Loucy (cell line): Measurements from ENCODE around the gene FKBP7.

ENCODE experiments used
- H2AFZ ChIP-seq: fragments of 200-600 bp; sonication (generic); 2 replicates; pipeline ENCODE4 v1.6.0; 2016; ENCODE audit warnings: antibody characterized with exemption, mild to moderate bottlenecking, low read length, moderate library complexity
- H3F3A ChIP-seq: fragments of 200-600 bp; 2 replicates; pipeline ENCODE4 v1.6.0; 2016; ENCODE audit warnings: antibody characterized with exemption, low read depth, mild to moderate bottlenecking
- H3K27me3 ChIP-seq: fragments of 200-600 bp; sonication (generic); 2 replicates; pipeline ENCODE4 v1.6.1; 2014; ENCODE audit warnings: low read length, mild to moderate bottlenecking; ENCODE audit not compliant: insufficient read depth, poor library complexity, severe bottlenecking
- H3K36me3 ChIP-seq: fragments of 200-600 bp; sonication (generic); 2 replicates; pipeline ENCODE4 v1.6.1; 2016; ENCODE audit warnings: low read length; ENCODE audit not compliant: insufficient read depth
- H3K4me1 ChIP-seq: fragments of 200-600 bp; sonication (generic); 2 replicates; pipeline ENCODE4 v1.5.1; 2014; ENCODE audit warnings: low read length, mild to moderate bottlenecking; ENCODE audit not compliant: insufficient read depth, poor library complexity, severe bottlenecking
- H3K4me2 ChIP-seq: fragments of 200-600 bp; sonication (generic); 2 replicates; pipeline ENCODE4 v1.6.0; 2014; ENCODE audit warnings: antibody characterized with exemption, low read length, low read depth, mild to moderate bottlenecking; ENCODE audit not compliant: poor library complexity, severe bottlenecking
- H3K4me3 ChIP-seq: fragments of 200-600 bp; sonication (generic); 2 replicates; pipeline ENCODE4 v1.5.1; 2014; ENCODE audit warnings: low read length, mild to moderate bottlenecking, mixed read lengths; ENCODE audit not compliant: poor library complexity, severe bottlenecking
- H3K79me2 ChIP-seq: fragments of 200-600 bp; sonication (generic); 2 replicates; pipeline ENCODE4 v1.6.1; 2014; ENCODE audit warnings: low read length; ENCODE audit not compliant: insufficient read depth
- H3K9ac ChIP-seq: fragments of 200-600 bp; sonication (generic); 2 replicates; pipeline ENCODE4 v1.6.0; 2014; ENCODE audit warnings: mild to moderate bottlenecking, low read depth, low read length, moderate library complexity; ENCODE audit not compliant: poor library complexity, severe bottlenecking
- H3K9me2 ChIP-seq: fragments of 200-600 bp; sonication (generic); replicated peaks from 2 replicates; pipeline ENCODE4 v1.6.1; 2016; ENCODE audit warnings: low read depth, low read length, mixed read lengths
- H3K9me3 ChIP-seq: fragments of 200-600 bp; sonication (generic); 2 replicates; pipeline ENCODE4 v1.6.1; 2014; ENCODE audit warnings: mild to moderate bottlenecking, antibody characterized with exemption, low read length, low read depth; ENCODE audit not compliant: insufficient read depth
- H4K20me1 ChIP-seq: fragments of 200-600 bp; sonication (generic); 2 replicates; pipeline ENCODE4 v1.6.0; 2014; ENCODE audit warnings: antibody characterized with exemption, low read length, mild to moderate bottlenecking; ENCODE audit not compliant: insufficient read depth, poor library complexity, severe bottlenecking
- EZH2phosphoT487 ChIP-seq: fragments of 200-600 bp; IDR thresholded peaks from 2 replicates; pipeline ENCODE4 v1.6.1; 2018; ENCODE audit warnings: antibody characterized with exemption, mild to moderate bottlenecking, moderate library complexity, borderline replicate concordance
- TF ChIP-seq, protein P1 (sequence below): fragments of 200-600 bp; sonication (generic); conservative IDR thresholded peaks from 2 replicates; pipeline ENCODE4 v1.5.1; 2014; ENCODE audit warnings: mild to moderate bottlenecking, antibody characterized with exemption, low read length

The FKBP7 gene

DNA sequence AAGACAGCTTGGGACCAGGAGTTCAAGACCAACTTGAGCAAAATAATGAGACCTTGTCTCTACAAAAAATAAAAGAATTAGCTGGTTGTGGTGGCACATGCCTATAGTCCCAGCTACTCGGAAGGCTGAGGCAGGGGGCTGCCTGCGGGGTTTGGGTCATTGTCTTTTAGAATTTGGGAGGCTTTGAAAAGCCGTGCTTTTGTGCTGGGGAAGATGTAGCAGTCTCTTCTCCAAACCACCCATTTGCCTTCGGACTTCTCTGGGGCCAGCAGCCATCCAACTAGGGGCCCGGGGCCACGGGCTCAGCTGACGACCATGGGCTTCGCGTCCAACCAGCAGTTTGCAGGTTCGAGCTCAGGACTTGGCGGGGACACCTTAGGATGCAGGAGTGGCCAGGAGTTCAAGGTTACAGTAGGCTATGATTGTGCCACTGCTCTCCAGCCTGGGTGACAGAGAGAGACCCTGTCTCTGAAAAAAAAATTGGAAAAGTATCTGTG, 21.0 kb downstream of the FKBP7 start:
- H3K4me1 ChIP-seq = peaks cover 5% of the 10 kb centered on the region
- H4K20me1 ChIP-seq = no peaks in the 10 kb centered on the region
- no peaks in the 10 kb centered on the region for H3K9me2 ChIP-seq
- no peaks in the 10 kb centered on the region for H3K36me3 ChIP-seq
- H3K9me3 ChIP-seq = no peaks in the 10 kb centered on the region
- TF ChIP-seq, protein P1, sequence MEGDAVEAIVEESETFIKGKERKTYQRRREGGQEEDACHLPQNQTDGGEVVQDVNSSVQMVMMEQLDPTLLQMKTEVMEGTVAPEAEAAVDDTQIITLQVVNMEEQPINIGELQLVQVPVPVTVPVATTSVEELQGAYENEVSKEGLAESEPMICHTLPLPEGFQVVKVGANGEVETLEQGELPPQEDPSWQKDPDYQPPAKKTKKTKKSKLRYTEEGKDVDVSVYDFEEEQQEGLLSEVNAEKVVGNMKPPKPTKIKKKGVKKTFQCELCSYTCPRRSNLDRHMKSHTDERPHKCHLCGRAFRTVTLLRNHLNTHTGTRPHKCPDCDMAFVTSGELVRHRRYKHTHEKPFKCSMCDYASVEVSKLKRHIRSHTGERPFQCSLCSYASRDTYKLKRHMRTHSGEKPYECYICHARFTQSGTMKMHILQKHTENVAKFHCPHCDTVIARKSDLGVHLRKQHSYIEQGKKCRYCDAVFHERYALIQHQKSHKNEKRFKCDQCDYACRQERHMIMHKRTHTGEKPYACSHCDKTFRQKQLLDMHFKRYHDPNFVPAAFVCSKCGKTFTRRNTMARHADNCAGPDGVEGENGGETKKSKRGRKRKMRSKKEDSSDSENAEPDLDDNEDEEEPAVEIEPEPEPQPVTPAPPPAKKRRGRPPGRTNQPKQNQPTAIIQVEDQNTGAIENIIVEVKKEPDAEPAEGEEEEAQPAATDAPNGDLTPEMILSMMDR = no peak
- no peak for TF ChIP-seq EZH2phosphoT487
- no peak overlapping the region for H2AFZ ChIP-seq
- no peaks in the 10 kb centered on the region for H3F3A ChIP-seq
- H3K4me2 ChIP-seq = no peak overlapping the region
- H3K79me2 ChIP-seq = peaks cover under 1% of the 10 kb centered on the region; the same call in 1 of the 2 replicates
- H3K27me3 ChIP-seq = no peaks in the 10 kb centered on the region
- no peak overlapping the region for H3K4me3 ChIP-seq
- H3K9ac ChIP-seq = no peak overlapping the region

DNA sequence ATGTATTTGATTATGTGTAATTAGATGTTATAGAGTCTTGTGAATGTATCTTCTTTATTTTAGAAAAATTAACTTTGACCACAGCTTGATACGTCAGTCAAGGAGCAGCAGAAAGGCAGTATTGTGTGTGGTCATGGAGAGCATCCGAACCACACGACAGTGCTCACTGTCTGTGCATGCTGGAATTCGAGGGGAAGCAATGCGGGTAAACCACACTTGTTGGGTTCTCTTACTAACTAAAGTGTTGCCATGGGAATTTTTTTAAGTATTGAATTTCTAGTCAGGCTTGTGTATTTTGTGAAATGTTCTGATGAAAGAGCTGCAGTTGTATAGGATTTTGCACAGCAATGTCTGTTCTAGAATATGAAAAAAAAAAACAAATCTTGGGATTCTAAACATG, 22.5 kb downstream of the FKBP7 start:
- no peaks in the 10 kb centered on the region for H3K9me2 ChIP-seq
- TF ChIP-seq, protein P1 = no peak
- TF ChIP-seq EZH2phosphoT487 = no peak
- H4K20me1 ChIP-seq = no peaks in the 10 kb centered on the region
- H3K36me3 ChIP-seq = no peaks in the 10 kb centered on the region
- H3K27me3 ChIP-seq = no peaks in the 10 kb centered on the region
- H3K9ac ChIP-seq = no peak overlapping the region
- no peak overlapping the region for H2AFZ ChIP-seq
- peaks cover 9% of the 10 kb centered on the region for H3K4me1 ChIP-seq
- H3K9me3 ChIP-seq = no peaks in the 10 kb centered on the region
- no peaks in the 10 kb centered on the region for H3F3A ChIP-seq
- no peak overlapping the region for H3K4me2 ChIP-seq
- no peak overlapping the region for H3K4me3 ChIP-seq
- H3K79me2 ChIP-seq = peaks cover 12% of the 10 kb centered on the region; the same call in 1 of the 2 replicates

DNA sequence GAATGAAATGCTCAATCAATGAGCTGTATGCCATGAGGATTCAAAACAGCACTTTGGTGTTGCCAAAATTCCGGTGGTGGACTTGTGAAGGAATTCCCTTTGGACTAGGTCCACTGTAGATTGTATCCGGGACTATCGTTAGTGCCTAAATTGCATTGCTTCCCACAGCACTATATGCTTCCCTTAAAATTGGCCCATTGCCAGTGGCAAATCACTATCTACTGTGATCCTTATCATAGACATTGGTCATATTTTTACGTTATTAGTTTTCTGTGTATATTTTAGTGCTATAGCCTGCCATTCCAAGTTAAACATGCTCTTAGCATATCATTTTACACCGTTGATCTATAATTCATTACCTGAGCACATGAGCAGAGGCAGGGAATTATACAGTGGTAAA, 25.5 kb downstream of the FKBP7 start:
- Histone ChIP-seq H3F3A (no peaks in the 10 kb centered on the region), H3K79me2 (peaks cover 39% of the 10 kb centered on the region), H3K4me1 (peaks cover 30% of the 10 kb centered on the region), H2AFZ (no peak overlapping the region), H3K4me2 (no peak overlapping the region), H4K20me1 (peaks cover 26% of the 10 kb centered on the region), H3K9me3 (no peaks in the 10 kb centered on the region), H3K36me3 (no peaks in the 10 kb centered on the region; the same call in 1 of the 2 replicates), H3K9me2 (no peaks in the 10 kb centered on the region), H3K9ac (peak overlapping the region; percentile 100), H3K4me3 (no peak overlapping the region), H3K27me3 (no peaks in the 10 kb centered on the region)
- TF ChIP-seq EZH2phosphoT487 = no peak
- TF ChIP-seq, protein P1 = no peak
